ENCODE measurements around the gene LTBP3.

Gene LTBP3

DNA sequence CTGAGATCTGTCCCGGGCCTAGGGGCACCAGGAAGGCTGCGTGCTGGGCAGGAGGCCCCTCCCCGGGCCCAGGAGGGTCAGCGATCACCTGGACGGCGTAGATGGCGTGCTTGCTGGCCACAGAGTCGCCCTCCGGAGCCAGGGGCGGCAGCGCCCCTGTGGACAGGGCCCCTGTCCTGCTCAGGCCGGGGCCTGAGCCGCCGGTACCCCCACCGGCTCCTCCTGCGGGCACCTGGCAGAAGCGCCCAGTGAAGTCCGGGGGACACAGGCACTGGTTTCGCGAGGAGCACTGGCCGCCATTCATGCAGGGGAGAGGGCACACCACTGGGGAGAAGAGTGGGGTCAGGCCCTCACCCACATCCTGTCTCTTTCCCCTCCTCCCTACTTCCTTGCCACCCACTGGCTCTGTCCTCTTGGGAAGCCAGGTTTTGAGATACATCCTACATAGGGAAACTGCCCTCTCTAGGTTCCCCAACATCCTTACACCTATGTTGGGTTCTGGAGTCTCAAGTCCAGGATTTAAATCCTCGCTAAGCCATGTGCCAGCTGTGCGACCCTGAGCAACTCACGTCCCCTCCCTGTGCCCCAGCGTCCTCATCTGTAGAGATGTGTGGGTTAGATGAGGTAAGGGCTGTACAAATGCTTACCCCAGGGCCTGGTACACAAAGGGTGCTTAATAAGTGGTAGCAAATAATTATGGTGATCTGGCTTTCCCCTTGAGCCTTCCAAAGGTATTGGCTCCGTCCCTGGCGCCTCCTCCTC, 3.9 kb downstream of the LTBP3 start:
- FAIRE-seq = no peak
- no peak for DNase-seq (ENCODE audit: low spot score)

DNA sequence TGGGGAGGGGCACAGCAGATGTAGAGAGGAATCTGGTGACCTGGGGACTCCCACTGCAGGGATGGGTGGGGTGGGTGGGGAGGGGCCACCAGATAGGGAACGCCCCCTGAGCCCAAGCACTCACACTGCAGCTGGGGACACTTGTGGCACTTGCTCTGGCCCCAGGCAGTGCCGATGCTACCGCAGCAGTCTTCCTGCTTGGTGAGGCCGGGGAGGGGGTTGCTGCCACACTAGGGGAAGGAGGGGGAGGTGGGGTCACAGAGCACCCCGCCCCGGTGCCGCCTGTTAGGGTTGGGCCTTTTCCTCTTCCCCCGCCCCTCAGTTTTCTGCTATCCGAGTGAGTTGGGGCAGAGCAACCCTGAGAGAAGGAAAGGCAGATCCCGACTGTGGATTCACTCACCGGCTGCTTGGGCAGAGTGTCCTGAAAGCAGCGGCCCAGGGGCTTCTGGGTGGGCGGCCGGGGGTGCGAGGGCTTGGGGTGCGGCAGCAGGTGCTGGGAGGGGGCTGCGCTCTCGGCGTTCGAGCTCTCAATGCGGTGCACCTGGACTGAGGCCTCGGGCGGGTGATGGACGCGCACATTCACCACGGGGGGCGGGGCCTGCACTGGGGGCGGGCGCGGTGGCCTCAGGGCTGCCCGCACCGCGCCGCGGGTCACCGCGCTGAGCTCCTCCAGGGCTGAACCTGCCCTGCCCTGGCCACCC, 4.7 kb downstream of the LTBP3 start:
- DNase-seq (ENCODE audit: low spot score) (no peak), FAIRE-seq (no peak)

DNA sequence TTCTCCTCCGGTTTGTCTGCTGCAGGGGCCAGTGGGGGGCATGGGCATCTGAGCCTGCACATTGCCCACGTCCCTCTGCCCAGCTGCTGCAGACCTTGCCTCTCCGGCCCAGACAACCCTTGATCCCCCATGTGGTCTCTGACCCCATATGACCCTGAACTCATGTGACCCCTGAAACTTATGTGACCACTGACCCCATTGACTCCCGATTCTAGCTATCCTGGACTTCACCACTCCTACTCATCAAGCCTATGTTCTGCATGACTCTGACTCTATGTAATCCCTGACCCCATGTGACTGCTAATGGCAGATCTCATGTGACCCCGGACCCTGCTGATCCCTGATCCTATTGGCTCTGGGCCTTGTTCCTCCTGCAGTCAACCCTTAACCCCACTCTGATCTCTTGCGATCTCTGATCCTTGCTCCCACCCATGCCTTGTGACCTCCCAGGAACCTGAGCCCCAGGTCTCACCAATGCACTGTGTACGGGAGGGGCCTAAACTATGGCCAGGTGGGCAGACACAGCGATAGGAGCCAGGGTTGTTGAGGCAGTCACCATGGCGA, 5.7 kb downstream of the LTBP3 start:
- FAIRE-seq (no peak), DNase-seq (ENCODE audit: low spot score) (no peak)

GRCh38 chr11:65551572-65552387, 6.4 kb downstream of the LTBP3 start:
- DNase-seq (ENCODE audit: low spot score) (no peak), FAIRE-seq (no peak)

DNA sequence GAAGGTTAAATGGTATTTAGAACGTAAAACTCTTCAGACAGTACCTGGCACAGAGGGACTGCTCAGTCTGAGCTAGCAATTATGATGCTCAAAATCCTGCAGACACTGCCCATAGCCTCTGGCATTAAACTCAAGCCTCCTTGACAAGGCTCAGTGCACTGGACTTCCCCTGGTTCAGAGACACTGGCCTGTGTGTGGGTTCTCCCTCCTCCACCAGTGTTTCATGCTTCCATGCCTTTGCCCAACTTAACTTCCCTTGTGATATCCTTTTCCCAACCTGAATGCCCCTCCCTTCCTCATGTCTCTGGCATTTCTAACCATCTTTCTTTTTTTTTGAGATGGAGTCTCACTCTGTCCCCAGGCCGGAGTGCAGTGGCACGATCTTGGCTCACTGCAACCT, 9.1 kb downstream of the LTBP3 start:
- DNase-seq (ENCODE audit: low spot score) (no peak), FAIRE-seq (no peak)

DNA sequence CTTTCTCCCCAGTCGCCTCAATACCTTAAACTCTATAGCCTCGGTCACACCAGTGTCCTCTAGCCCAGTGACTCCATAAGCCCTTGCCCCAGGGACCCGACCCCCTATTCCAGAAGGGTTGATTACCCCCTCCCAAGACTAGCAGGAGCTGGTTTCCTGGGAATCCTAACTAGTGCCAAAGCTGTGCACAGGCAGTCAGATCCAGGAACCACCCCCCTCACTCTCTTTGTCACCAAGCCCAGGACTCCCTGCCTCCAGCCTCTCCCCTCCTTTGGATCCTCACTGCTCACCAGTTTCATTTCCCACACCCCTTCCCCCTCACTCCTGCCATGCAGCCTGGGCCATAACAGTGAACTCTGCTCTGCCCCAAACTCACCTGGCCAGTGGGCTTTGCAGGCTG, 9.8 kb downstream of the LTBP3 start:
- DNase-seq (ENCODE audit: low spot score) = no peak
- FAIRE-seq = no peak

- FAIRE-seq (no peak), DNase-seq (ENCODE audit: low spot score) (no peak)
Measured at GRCh38 chr11:65547446-65548125, 10.6 kb downstream of the LTBP3 start.

- FAIRE-seq = no peak
- peak; percentile 43 for DNase-seq (ENCODE audit: low spot score)
Measured at GRCh38 chr11:65546217-65546958, 11.8 kb downstream of the LTBP3 start.

DNA sequence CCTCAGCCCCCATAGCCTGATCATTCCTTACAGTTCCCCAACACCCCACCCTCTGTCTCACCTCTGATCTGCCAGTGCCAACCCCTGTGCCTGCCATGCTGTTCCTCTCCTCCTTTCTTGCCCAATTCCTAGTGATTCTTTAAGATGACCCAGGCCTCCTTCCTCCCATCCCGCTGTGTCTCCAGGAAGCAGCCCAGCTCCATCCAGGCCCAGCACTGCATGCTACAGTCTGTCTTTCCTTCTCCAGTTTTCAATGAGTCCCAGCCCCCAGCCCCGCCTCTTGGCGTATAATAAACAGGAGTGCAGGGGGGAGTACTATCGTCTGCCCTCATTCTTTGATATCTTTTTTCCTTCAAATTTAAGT, 12.3 kb downstream of the LTBP3 start:
- DNase-seq (ENCODE audit: low spot score) (no peak), FAIRE-seq (no peak)

GRCh38 chr11:65542738-65543390, 15.3 kb downstream of the LTBP3 start:
- no peak for DNase-seq (ENCODE audit: low spot score)
- FAIRE-seq = no peak

- FAIRE-seq (peak; percentile 23), DNase-seq (ENCODE audit: low spot score) (no peak)
Measured at GRCh38 chr11:65541093-65541982, 16.8 kb downstream of the LTBP3 start.

DNA sequence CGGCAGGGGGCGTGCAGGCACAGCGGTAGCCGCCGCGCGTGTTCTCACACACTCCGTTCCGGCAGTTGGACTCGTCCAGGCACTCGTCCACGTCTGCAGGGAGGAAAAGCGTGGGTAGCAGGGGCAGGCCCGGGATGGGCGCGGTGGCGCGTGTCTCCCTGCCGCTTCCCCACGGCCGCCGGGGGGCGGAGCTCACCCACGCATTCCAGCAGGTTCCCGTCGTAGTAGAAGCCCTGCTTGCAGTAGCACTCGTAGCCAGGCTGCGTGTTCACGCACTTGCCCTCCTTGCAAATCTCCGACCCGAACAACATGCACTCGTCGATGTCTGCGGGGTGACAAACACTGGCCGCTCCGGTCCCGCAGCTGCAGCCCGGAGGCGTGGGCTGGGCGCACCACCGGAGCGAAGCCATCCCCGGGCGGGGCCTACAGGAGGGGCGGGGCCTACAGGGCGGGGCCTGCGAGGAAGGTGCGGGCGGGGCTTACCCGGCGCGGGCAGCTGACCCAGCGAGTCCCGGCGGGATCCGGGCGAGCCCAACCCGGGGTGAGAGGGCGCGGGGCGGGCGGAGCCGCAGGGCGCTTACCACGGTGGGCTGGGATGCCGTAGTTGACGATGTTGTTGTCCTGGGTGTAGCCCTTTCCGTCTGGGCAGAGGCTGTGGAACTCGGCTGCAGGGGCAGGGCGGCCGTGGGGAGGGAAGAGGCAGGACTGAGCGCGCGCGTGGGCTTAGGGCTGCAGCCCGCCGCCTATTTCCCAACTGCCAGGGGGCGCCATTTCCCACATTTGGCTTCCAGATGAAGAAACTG, 17.7 kb downstream of the LTBP3 start:
- DNase-seq (ENCODE audit: low spot score) = peak; percentile 52
- peak; percentile 80 for FAIRE-seq

GRCh38 chr11:65539744-65540289, 18.3 kb downstream of the LTBP3 start:
- no peak for FAIRE-seq
- DNase-seq (ENCODE audit: low spot score) = no peak

DNA sequence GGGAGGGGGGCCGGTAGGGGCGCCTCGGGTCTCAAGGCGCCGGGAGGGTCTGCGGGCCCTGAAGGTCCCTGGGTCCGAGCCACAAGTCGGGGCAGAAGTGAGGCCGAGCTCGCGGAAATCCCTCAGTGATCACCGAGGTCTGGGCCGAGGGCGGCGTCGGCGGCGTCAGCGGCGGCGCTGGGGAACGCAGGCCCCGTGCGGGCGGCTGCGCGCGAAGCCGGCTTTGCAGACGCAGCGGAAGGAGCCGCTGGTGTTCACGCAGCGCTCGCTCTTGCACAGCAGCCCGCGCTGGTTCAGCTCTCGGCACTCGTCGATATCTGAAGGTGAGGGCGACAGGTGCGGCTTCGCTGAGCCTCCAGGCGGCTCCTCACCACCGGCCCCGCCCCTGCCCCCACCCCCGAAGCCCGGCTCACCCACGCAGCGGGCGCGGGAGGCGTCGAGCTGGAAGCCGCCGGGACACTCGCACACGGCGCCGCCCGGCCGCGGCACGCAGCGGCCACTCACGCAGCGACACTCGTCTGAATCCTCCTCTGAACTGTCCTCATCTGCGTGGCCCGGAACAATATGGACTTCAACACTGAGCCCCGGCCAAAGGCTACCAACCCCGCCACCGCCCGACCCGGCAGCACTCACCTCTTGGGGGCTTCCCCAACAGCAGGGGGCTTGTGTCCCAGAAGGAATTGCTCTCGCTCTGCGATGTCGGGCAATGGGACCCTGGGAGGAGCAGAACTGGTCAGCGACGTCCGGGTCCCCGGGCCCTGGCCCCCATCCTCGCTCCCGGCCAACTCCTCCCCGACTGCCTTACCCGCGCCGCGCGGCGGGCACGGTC, 19.0 kb downstream of the LTBP3 start:
- FAIRE-seq = no peak
- DNase-seq (ENCODE audit: low spot score) = no peak

DNA sequence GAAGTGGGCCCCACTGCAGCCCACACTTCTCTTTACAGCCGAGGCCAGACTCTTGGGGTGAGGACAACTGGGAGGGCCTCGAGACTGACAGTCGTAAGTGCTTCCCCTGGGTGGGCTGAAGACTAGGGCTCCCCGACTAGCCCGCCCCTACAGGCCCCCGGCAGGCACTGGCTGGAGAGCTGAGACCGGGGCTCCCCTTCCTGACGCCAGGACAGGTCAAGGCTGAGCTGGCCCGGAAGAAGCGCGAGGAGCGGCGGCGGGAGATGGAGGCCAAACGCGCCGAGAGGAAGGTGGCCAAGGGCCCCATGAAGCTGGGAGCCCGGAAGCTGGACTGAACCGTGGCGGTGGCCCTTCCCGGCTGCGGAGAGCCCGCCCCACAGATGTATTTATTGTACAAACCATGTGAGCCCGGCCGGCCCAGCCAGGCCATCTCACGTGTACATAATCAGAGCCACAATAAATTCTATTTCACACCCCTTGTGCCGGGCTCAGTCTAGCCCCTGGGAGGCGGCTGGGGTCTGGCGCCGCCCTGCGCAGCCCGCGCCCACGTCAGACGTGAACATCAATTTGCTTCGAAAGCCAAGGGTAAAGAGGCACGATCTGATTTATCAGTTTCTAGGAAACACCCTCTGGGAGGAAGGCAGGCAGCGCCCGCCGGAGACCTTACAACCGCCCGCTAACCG, 19.8 kb downstream of the LTBP3 start:
- no peak for DNase-seq (ENCODE audit: low spot score)
- no peak for FAIRE-seq

- FAIRE-seq (no peak), DNase-seq (ENCODE audit: low spot score) (no peak)
Measured at GRCh38 chr11:65537620-65538231, 20.4 kb downstream of the LTBP3 start.

Data from urothelium cell line (cell line).